Suprapubic skin (tissue), 4 donors: ENCODE results near the gene KCNT1.

Experiments
- EP300 ChIP-seq: sonication (generic); formaldehyde crosslinking; IDR thresholded peaks from one replicate; pipeline ENCODE4 v1.6.1; 2017; ENCODE audit warnings: antibody characterized with exemption
- POLR2A ChIP-seq, 2 donors: fragments of 450-650 bp; IDR thresholded peaks; one replicate each; pipeline ENCODE4 v1.6.1; 2017; ENCODE audit warnings: antibody characterized with exemption in 2 of 2, mild to moderate bottlenecking in 2 of 2, moderate library complexity in 2 of 2
- POLR2AphosphoS5 ChIP-seq, 3 donors: sonication (generic); formaldehyde crosslinking; IDR thresholded peaks; one replicate each; pipeline ENCODE4 v1.6.1; 2017; ENCODE audit warnings: antibody characterized with exemption in 3 of 3
- TF ChIP-seq, protein P1 (sequence below), 2 donors: fragments of 200-600 bp in 1 of 2; fragments of 450-650 bp in 1 of 2; sonication (generic) in 1 of 2; IDR thresholded peaks; one replicate each; pipeline ENCODE4 v1.5.1; 2016 to 2019; ENCODE audit warnings: antibody characterized with exemption in 2 of 2, mild to moderate bottlenecking in 1 of 2, moderate library complexity in 1 of 2

DNA sequence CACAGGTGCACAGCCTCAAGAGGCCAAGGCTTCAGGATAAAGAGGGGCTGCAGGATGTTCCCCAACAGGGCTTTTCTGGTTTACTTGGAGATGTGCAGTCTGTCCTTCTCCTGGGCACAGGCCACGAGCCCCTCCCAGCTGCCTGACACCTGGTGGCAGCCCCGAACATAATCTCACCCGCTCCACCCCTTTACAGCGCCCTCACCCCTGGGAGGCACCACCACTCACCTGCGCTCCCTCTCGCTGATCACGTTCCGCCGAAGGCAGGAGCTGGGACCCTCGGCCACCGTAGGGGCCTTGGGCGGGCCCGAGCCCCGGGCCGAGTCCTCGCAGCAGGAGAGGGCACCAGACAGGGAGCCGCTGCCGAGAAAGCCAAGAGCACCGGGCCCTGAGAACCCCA is 3.2 kb upstream of the KCNT1 start:
- TF ChIP-seq, protein P1, sequence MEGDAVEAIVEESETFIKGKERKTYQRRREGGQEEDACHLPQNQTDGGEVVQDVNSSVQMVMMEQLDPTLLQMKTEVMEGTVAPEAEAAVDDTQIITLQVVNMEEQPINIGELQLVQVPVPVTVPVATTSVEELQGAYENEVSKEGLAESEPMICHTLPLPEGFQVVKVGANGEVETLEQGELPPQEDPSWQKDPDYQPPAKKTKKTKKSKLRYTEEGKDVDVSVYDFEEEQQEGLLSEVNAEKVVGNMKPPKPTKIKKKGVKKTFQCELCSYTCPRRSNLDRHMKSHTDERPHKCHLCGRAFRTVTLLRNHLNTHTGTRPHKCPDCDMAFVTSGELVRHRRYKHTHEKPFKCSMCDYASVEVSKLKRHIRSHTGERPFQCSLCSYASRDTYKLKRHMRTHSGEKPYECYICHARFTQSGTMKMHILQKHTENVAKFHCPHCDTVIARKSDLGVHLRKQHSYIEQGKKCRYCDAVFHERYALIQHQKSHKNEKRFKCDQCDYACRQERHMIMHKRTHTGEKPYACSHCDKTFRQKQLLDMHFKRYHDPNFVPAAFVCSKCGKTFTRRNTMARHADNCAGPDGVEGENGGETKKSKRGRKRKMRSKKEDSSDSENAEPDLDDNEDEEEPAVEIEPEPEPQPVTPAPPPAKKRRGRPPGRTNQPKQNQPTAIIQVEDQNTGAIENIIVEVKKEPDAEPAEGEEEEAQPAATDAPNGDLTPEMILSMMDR (IDR thresholded peaks at IDR 0.05) = no peak
- TF ChIP-seq EP300 = no peak
- TF ChIP-seq POLR2A (IDR thresholded peaks at IDR 0.05) = no peak
- TF ChIP-seq POLR2AphosphoS5 (IDR thresholded peaks at IDR 0.05) = no peak
